HuH-7 (cell line): Measurements from ENCODE around the gene TNFRSF1B.

Experiments
- DNase-seq: peaks from one replicate; pipeline ENCODE4 v3.0.0; 2011; ENCODE audit warnings: low spot score

TNFRSF1B gene

DNA sequence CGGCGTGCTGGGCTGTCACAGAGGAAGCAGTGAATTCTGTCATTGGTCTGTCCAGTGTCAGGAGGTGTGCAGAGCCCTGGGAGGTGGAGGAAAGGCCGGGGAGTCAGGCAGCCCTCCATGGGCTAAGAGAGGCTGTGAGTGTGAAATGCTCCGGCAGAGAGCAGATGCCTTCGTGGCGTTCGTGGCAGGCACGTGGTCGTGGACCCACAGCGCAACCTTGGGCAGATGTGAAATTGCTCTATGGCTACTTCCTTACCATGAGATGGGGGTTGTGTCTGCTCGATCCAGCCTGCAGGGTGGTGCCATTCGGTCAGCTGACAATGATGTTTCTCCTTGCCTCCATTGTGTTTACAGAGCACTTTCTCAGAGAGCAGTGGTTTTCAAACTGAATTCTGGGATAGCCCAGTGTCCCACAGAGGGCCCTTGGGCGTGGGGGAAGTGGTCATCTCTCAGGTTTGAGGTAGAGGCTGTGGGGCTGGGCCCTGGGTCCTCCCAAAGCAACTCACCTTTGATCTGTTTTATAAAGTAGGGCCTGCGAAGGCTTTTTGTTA is 27.9 kb downstream of the TNFRSF1B start:
- no peak for DNase-seq

DNA sequence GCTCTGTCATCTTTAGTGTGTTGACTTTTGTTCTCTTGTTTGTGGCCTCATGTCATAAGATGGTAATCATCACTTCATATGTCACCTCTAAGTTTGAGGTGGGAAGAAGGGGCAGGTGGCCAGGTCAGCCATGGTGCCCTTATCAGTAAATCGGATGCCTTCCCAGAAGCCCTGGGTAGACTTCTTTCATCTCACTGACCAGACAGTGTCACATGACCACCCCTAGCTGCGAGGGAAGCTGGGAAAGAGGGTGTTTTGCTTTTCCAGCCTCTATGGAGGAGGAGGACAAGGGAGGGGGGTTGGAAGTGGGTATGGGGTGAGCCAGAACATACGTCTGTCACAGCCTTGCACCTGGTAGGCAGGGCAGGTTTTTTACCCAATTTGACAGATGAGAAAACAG is 28.6 kb downstream of the TNFRSF1B start:
- DNase-seq = no peak

DNA sequence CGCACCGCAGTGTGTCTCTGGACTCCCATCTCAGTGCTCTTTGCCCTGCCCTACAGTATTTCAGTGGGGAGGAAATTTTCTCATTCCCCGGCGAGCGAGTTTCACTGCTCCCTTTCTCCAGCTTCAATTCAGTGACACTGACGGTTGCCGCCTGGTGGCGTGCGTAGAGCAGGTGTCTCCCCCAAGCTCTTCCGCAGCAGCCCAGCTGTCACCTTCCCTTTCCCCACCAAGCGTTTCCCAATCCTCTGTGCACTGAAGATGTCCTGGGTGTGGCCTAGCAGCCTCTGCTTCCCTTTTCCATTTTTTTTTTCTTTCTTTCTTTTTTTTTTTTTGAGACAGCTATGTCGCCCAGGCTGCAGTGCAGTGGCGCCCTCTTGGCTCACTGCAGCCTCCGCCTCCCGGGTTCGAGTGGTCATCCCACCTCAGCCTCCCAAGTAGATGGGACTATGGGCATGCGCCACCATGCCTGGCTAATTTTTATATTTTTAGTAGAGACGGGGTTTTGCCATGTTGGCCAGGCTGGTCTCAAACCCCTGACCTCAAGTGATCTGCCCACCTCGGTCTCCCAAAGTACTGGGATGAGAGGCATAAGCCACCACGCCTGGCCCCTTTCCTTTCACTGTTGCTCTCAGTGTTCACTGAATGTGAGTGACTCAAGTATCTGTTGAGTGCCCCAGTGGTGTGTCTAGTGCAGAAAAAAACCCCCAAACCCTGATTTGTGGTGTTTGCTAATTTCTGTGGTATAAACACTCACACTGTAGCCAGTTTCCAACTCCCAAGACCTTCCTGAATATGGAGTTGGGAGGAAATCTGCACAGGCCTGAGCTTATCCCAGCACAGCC is 30.1 kb downstream of the TNFRSF1B start:
- DNase-seq = no peak

DNA sequence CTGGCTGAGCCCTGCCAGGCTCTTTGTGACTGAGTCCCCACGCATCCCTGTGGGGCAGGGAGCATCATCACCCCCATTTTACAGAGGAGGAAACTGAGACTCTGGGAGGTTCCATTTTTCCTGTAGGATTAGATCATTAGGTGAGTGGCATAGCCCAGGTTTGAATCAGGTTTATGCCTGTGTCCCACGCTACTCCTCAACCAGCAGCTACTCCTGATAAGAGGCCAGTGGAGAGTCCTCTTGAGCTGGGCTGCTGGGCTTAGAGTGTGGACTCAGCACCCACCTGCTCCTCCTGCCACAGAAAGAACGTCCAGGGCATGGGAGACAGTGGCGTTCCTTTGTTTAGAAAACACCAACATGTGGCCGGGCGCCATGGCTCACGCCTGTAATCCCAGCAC is 30.7 kb downstream of the TNFRSF1B start:
- DNase-seq = no peak

DNA sequence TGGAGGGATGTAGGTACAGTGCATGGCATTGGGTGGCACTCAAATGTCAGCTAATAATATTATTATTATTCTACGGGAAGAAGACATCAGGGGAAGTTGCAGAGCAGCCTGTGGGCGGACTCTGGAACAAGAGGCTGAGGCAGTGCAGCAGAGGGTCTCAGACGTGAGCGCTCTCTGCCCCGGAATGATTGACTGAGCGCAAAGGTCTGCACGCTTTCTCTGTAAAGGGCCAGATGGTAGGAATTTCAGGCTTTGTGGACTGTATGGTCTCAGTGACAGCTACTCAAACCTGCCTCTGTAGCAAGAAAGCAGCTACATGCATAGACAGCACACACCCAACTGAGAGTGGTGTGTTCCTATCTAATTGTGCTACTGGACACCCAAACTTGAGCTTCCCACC is 33.4 kb downstream of the TNFRSF1B start:
- no peak for DNase-seq

GRCh38 chr1:12201352-12202189 is 34.8 kb downstream of the TNFRSF1B start:
- no peak for DNase-seq

GRCh38 chr1:12202190-12202497 is 35.4 kb downstream of the TNFRSF1B start:
- DNase-seq = no peak

GRCh38 chr1:12202577-12202976 is 35.8 kb downstream of the TNFRSF1B start:
- no peak for DNase-seq

DNA sequence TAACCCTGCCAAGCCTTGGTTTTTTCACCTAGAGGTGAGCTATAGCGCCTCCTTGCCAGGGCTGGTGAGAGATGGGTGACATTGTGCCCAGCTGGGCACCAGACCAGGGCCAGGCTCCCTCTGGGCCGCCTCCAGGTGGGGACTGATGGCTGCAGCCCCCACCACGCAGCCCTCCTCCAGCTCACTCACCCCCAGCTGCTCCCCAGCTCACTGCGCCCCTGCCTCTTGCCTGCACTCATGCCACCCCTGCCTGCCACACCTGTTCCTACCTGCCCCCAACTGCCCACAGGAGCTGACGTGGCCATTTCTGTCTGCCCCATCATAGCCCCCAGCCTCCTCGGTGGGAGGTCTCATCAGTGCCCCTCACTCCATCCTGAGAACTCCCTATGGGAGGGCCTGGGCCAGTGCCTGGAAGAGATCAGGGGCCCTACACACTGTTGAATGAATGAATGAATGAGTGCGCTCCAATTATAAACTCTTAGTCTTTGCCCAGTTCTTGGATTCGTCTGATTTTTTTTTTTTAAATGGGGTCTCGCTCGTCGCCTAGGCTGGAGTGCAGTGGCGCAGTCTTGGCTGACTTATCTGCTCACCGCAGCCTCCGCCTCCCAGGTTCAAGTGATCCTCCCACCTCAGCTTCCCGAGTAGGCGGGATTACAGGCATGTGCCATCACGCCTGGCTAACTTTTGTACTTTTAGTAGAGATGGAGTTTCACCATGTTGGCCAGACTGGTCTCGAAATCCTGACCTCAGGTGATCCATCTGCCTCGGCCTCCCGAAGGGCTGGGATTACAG is 36.6 kb downstream of the TNFRSF1B start:
- no peak for DNase-seq

- no peak for DNase-seq
Measured at GRCh38 chr1:12204140-12204539, 37.3 kb downstream of the TNFRSF1B start.

DNA sequence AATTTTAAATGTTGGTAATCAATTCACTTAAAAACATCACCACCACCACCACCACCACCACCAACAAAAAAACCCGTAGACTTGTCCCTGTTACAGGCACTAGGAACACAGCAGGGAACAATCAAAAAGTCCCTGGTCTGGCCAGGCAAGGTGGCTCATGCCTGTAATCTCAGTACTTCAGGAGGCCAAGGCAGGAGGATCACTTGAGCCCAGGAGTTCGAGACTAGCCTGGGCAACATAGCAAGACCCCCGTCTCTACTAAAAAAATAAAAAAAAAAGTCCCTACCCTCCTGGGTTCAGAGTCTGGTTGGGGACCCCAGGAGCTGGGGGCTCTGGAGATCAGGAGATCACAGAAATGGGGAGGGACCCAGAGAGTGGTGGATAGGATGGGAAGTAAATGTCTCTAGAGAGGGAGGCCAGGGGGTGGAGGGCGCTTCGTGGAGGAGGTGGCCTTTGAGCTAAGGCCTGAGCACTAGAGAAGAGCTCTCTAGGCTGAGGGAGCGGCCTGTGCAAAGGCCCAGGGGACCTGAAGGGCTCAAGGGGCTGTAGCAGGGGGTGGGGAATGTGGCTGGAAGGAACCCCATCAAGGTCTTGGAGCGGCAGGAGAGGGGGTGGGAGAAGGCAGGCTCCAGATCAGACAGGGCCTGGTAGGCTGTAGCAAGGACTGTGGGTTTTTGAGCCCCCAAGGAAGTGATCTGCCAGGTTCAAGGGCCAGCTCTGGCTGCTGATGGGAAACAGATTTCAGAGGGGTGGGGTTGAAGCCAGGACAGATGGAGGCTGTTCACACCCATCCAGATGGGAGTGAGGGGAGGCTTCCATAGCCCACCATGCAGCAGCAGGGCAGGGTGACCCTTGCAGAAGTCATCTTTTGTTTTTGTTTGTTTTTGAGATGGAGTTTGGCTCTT is 38.2 kb downstream of the TNFRSF1B start:
- DNase-seq = no peak

DNA sequence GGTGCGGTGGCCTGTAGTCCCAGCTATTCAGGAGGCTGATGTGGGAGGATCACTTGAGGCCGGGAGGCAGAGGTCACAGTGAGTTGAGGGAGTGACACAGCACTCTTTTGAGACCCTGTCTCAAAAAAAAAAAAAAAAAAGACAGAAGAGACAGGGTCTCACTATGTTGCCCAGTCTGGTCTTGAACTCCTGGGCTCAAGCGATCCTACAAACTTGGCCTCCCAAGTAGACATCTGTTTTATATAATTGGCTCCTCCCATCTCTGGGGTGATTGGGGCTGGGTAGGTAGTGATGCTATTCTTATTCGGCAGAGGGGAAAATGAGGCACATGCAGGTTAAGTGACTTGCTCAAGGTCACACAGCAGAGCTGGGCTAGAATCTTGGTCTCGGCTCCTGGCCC is 39.4 kb downstream of the TNFRSF1B start:
- no peak for DNase-seq

GRCh38 chr1:12206792-12207424 is 40.1 kb downstream of the TNFRSF1B start:
- DNase-seq = no peak

GRCh38 chr1:12208271-12208670 is 41.5 kb downstream of the TNFRSF1B start:
- DNase-seq = no peak

GRCh38 chr1:12208764-12209494 is 42.1 kb downstream of the TNFRSF1B start:
- peak; percentile 86 for DNase-seq

DNA sequence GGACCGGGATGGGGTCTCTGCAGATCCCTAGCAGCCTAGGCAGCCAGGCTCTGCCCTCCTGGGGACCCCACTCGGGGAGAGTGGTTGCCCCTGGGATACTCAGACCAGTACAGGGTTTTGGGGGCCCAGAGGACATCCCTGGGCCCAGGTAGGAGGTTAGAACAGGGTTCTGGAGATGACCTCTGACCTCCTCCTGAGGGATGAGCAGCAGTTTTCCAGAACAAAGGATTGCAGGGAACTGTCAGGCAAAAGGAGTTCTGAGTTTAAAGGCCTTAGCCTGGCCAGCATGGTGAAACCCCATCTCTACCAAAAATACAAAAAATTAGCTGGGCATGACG is 42.7 kb downstream of the TNFRSF1B start:
- DNase-seq = no peak

DNA sequence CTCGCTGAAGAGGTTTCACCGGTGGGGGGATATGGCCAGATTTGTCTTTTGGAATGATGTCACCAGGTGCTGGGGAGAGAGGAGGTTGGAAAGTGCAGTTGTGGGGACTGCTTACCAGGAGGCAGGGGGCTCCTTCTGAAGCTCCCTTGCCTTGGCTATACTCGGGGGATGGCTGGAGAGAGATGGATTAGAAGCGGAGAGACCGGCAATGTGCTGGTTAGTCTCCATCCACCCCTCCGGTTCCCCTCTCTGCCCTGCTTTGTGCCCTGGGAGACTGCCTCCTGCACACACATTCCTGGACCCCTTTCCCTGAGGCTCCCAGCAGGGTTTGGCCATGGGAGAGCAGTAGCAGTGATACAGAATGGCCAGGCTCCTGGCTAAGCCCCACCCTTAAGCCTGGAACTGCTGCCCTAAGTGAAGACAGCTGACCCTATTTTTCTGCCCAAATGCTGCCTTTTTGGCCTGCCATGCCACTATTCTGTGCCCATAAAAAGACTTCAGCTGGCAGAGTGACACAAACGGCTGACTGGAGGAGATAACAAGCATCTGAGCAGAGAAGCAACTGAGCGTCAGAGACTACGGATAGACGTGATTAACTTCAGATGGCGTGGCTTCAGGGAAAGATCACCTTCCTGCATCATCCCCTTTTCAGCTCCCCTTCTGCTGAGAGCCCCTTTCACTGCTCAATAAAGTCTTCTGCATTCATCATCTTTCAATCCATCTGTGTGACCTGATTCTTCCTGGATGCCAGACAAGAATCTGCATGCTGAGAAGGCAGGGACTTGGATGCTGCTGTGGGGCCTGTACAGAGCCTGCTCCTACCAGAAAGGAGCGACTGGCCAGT is 48.5 kb downstream of the TNFRSF1B start:
- no peak for DNase-seq

- no peak for DNase-seq
Measured at GRCh38 chr1:12219800-12220199, 53.0 kb downstream of the TNFRSF1B start.

GRCh38 chr1:12220890-12221289 is 54.1 kb downstream of the TNFRSF1B start:
- DNase-seq = no peak
